CD14-positive monocyte (primary cell): ENCODE data around the gene P4HA2. TPM values are rescaled to one million over a fixed set of nuclear protein-coding genes. Genes with fewer than 3 reads are reported as not detected.

Experiments
- DNase-seq, 3 donors: peaks; one replicate each; pipeline ENCODE4 v3.0.0-alpha.2; 2011 to 2022
- H2AFZ ChIP-seq: 2 replicates; pipeline ENCODE4 v1.6.0; 2012; ENCODE audit warnings: mild to moderate bottlenecking, low read depth, low read length, inconsistent platforms; ENCODE audit not compliant: insufficient read depth, poor library complexity, severe bottlenecking
- H3K27ac ChIP-seq, 2 donors: 1 replicate in 1 of 2; 2 replicates in 1 of 2; pipeline ENCODE4 v1.5.1; 2012 to 2013; ENCODE audit warnings: low read length in 2 of 2, control low read depth in 1 of 2, inconsistent platforms in 1 of 2, low read depth in 1 of 2, mild to moderate bottlenecking in 1 of 2
- H3K27me3 ChIP-seq, 2 donors: one replicate each; pipeline versions ENCODE4 v1.6.0 to v1.6.1; 2011 to 2013; ENCODE audit warnings: low read length in 2 of 2; ENCODE audit not compliant: control insufficient read depth in 2 of 2, insufficient read depth in 2 of 2
- H3K36me3 ChIP-seq, 2 donors: replicated peaks in 1 of 2; 1 replicate in 1 of 2; 2 replicates in 1 of 2; pipeline versions ENCODE4 v1.5.1 to v1.6.1; 2012 to 2013; ENCODE audit warnings: low read length in 2 of 2, control low read depth in 1 of 2, inconsistent platforms in 1 of 2, mild to moderate bottlenecking in 1 of 2; ENCODE audit not compliant: insufficient read depth in 2 of 2, control insufficient read depth in 1 of 2
- H3K4me1 ChIP-seq, 2 donors: 1 replicate in 1 of 2; 2 replicates in 1 of 2; pipeline versions ENCODE4 v1.5.1 to v1.6.1; 2012 to 2013; ENCODE audit warnings: low read length in 2 of 2, control low read depth in 1 of 2, inconsistent platforms in 1 of 2, mild to moderate bottlenecking in 1 of 2, moderate library complexity in 1 of 2; ENCODE audit not compliant: insufficient read depth in 2 of 2, control insufficient read depth in 1 of 2
- H3K4me2 ChIP-seq: replicated peaks from 2 replicates; pipeline ENCODE3; 2012; ENCODE audit warnings: low read length, moderate library complexity, mild to moderate bottlenecking; ENCODE audit not compliant: poor library complexity, severe bottlenecking; ENCODE audit errors: extremely low read depth
- H3K4me3 ChIP-seq, 3 experiments: fragments of 200-600 bp in 1 of 3; sonication (generic) in 1 of 3; replicated peaks in 1 of 3; 1 replicate in 2 of 3; 2 replicates in 1 of 3; pipeline ENCODE4 v1.5.1; 2011 to 2013; ENCODE audit warnings: low read length in 3 of 3, mild to moderate bottlenecking in 3 of 3, control low read depth in 2 of 3, low read depth in 2 of 3, inconsistent platforms in 1 of 3, moderate library complexity in 1 of 3
- H3K79me2 ChIP-seq: 2 replicates; pipeline ENCODE4 v1.6.0; 2012; ENCODE audit warnings: mild to moderate bottlenecking, control low read depth, inconsistent platforms, low read length, moderate library complexity; ENCODE audit not compliant: insufficient read depth
- H3K9ac ChIP-seq: 2 replicates; pipeline ENCODE4 v1.6.0; 2017; ENCODE audit warnings: low read length, mild to moderate bottlenecking; ENCODE audit not compliant: insufficient read depth, poor library complexity, severe bottlenecking
- H3K9me3 ChIP-seq, 2 donors: replicated peaks in 1 of 2; 1 replicate in 1 of 2; 2 replicates in 1 of 2; pipeline versions ENCODE4 v1.5.1 to v1.6.1; 2012 to 2013; ENCODE audit warnings: low read length in 2 of 2, control low read depth in 1 of 2; ENCODE audit not compliant: control insufficient read depth in 1 of 2, insufficient read depth in 1 of 2
- H4K20me1 ChIP-seq: 2 replicates; pipeline ENCODE4 v1.6.0; 2012; ENCODE audit warnings: mild to moderate bottlenecking, low read length, control low read depth, moderate library complexity; ENCODE audit not compliant: insufficient read depth
- H3K27ac Mint-ChIP-seq, 7 donors: one replicate each; pipeline ENCODE4 v1.8.0; 2020; ENCODE audit warnings: mild to moderate bottlenecking in 7 of 7, mixed read lengths in 7 of 7, moderate library complexity in 6 of 7, inconsistent platforms in 2 of 7
- H3K27me3 Mint-ChIP-seq, 3 donors: one replicate each; pipeline ENCODE4 v1.8.0; 2021 to 2022; ENCODE audit warnings: low read depth in 3 of 3, mild to moderate bottlenecking in 3 of 3, mixed read lengths in 3 of 3, moderate library complexity in 3 of 3, inconsistent platforms in 1 of 3
- H3K36me3 Mint-ChIP-seq, 2 donors: one replicate each; pipeline ENCODE4 v1.8.0; 2020; ENCODE audit warnings: mixed read lengths in 2 of 2, inconsistent platforms in 1 of 2, mild to moderate bottlenecking in 1 of 2
- H3K4me1 Mint-ChIP-seq: one replicate; pipeline ENCODE4 v1.8.0; 2020; ENCODE audit warnings: mild to moderate bottlenecking, mixed read lengths
- H3K4me3 Mint-ChIP-seq, 2 donors: one replicate each; pipeline ENCODE4 v1.8.0; 2020; ENCODE audit warnings: mild to moderate bottlenecking in 2 of 2, mixed read lengths in 2 of 2, moderate library complexity in 1 of 2
- H3K9me3 Mint-ChIP-seq, 7 donors: one replicate each; pipeline ENCODE4 v1.8.0; 2020 to 2022; ENCODE audit warnings: mixed read lengths in 7 of 7, mild to moderate bottlenecking in 6 of 7, moderate library complexity in 6 of 7, inconsistent platforms in 2 of 7
- CTCF ChIP-seq: fragments of 200-600 bp; IDR thresholded peaks from one replicate; pipeline ENCODE4 v1.8.0; 2022; ENCODE audit warnings: antibody characterized with exemption, mild to moderate bottlenecking
- WGBS: methylation state at CpG from one replicate; pipeline ENCODE4 v1.1.5; 2013; ENCODE audit warnings: missing lambda C conversion rate; ENCODE audit not compliant: insufficient coverage; 5-methylcytosine and 5-hydroxymethylcytosine counted together
- intact Hi-C, 2 donors: fragments of 100-400 bp; cut with micrococcal nuclease; formaldehyde crosslinking; loops; one replicate each; pipeline versions ENCODE4 v1.15.0 to v1.15.1; 2023
- polyA plus RNA-seq, 3 donors: library from polyadenylated mRNA; depleted of rRNA in 1 of 3; unstranded in 2 of 3; stranded (reverse) in 1 of 3; fragments of 300-500 nt in 2 of 3; fragments of >200 nt in 1 of 3; fragmentation: Illumina TruSeq in 2 of 3; gene quantifications; 1 replicate in 2 of 3; 2 replicates in 1 of 3; pipeline ENCODE4 v1.2.3, GENCODE V29; 2012 to 2021

P4HA2 gene
- polyA plus RNA-seq, 3 donors: 0.12 to 0.99 (median 0.45) TPM

GRCh38 chr5:132184588-132184987 is 43.1 kb downstream of the P4HA2 start:
- H3K27me3 Mint-ChIP-seq: peaks cover 0 to 5% (median 2%) of the 10 kb centered on the region in 3 donors
- Histone ChIP-seq H3K9ac (no peak overlapping the region), H4K20me1 (no peaks in the 10 kb centered on the region), H2AFZ (no peak overlapping the region), H3K27ac (no peak overlapping the region), H3K27me3 (no peaks in the 10 kb centered on the region), H3K36me3 (no peaks in the 10 kb centered on the region), H3K4me3 (no peak overlapping the region), H3K4me2 (no peak overlapping the region), H3K9me3 (peaks cover 10 to 12% of the 10 kb centered on the region in 2 donors), H3K4me1 (peaks cover 0 to 2% of the 10 kb centered on the region in 2 donors), H3K79me2 (no peaks in the 10 kb centered on the region)
- intact Hi-C loops: no loop called here
- no peak overlapping the region for H3K27ac Mint-ChIP-seq
- no peaks in the 10 kb centered on the region for H3K36me3 Mint-ChIP-seq
- no peak for DNase-seq
- WGBS: no CpG with 5 or more reads among the region's 1 CpG
- peaks cover 8% of the 10 kb centered on the region for H3K4me1 Mint-ChIP-seq
- TF ChIP-seq CTCF: no peak
- H3K9me3 Mint-ChIP-seq: peaks cover 8 to 14% (median 11%) of the 10 kb centered on the region in 7 donors
- H3K4me3 Mint-ChIP-seq: no peak overlapping the region

- Histone ChIP-seq H4K20me1 (no peaks in the 10 kb centered on the region), H3K36me3 (no peaks in the 10 kb centered on the region), H3K27me3 (no peaks in the 10 kb centered on the region), H3K4me2 (no peak overlapping the region), H3K4me1 (peaks cover 0 to 2% of the 10 kb centered on the region in 2 donors), H3K4me3 (no peak overlapping the region), H3K27ac (no peak overlapping the region), H3K9me3 (peaks cover 10 to 12% of the 10 kb centered on the region in 2 donors), H3K9ac (no peak overlapping the region), H3K79me2 (no peaks in the 10 kb centered on the region), H2AFZ (no peak overlapping the region)
- Mint-ChIP-seq H3K9me3 (peaks cover 8 to 14% (median 11%) of the 10 kb centered on the region in 7 donors), H3K27me3 (no peaks in the 10 kb centered on the region), H3K4me3 (no peak overlapping the region), H3K27ac (peak overlapping the region in 2 of 7 donors; percentile 55 to 62), H3K4me1 (peaks cover 8% of the 10 kb centered on the region), H3K36me3 (no peaks in the 10 kb centered on the region)
- no peak for DNase-seq
- TF ChIP-seq CTCF: no peak
- WGBS: 67% methylated on average over 1 of the region's 2 CpGs
- intact Hi-C loops: no loop called here
Observed at GRCh38 chr5:132183723-132184122, 43.9 kb downstream of the P4HA2 start.
